BLaER1 treated with 17β-estradiol and CSF1 and Interleukin-3, amounts not matched to agents 10 nM and 100 nM (cell line): ENCODE results near the gene PCNX2.
A peak's percentile ranks its signal among the peaks of the same experiment; 100 is the strongest.

Experiments used
- H3K27ac ChIP-seq, 11 experiments: shearing (Covaris generic); formaldehyde crosslinking; 2 replicates each; pipeline ENCODE4 v1.8.1; 2022
- H3K27me3 ChIP-seq, 11 experiments: shearing (Covaris generic); formaldehyde crosslinking; 2 replicates each; pipeline ENCODE4 v1.8.1; 2022
- H3K36me3 ChIP-seq, 11 experiments: shearing (Covaris generic); formaldehyde crosslinking; 2 replicates each; pipeline ENCODE4 v1.8.1; 2022
- H3K4me1 ChIP-seq, 10 experiments: shearing (Covaris generic); formaldehyde crosslinking; 2 replicates each; pipeline ENCODE4 v1.8.1; 2022
- H3K4me2 ChIP-seq, 11 experiments: shearing (Covaris generic); formaldehyde crosslinking; 2 replicates each; pipeline ENCODE4 v1.8.1; 2022
- H3K4me3 ChIP-seq, 10 experiments: shearing (Covaris generic); formaldehyde crosslinking; 2 replicates each; pipeline ENCODE4 v1.8.1; 2022
- H3K9ac ChIP-seq, 11 experiments: shearing (Covaris generic); formaldehyde crosslinking; 2 replicates each; pipeline ENCODE4 v1.8.1; 2022
- H3K9me3 ChIP-seq, 11 experiments: shearing (Covaris generic); formaldehyde crosslinking; replicated peaks in 1 of 11; 2 replicates each; pipeline ENCODE4 v1.8.1; 2022
- H4K20me1 ChIP-seq, 11 experiments: shearing (Covaris generic); formaldehyde crosslinking; 2 replicates each; pipeline ENCODE4 v1.8.1; 2022
- Cebpa-rat ChIP-seq, 11 experiments: shearing (Covaris generic); IDR thresholded peaks; 2 replicates each; pipeline ENCODE4 v1.8.1; 2022

Gene PCNX2

DNA sequence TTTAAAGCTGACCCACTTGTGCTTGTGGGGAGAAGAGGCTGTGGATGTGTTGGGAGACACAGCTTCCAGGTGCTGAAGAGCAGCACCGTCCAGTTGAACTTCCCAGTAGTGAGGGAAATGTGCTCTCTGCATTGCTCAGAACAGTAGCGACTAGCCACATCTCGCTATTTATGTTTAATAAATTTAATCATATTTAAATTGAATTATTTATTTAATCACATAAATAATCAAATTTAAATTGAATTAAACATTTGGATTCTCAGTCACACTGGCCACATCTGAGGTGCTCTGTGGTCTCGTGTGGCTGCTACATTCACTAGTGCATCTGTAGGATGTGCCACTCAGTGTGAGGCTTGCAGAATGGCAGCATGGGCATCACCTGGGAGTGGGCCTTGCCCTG, 325.0 kb downstream of the PCNX2 start:
- no peaks in the 10 kb centered on the region for H3K27me3 ChIP-seq
- peaks cover 77 to 100% (median 92%) of the 10 kb centered on the region in 11 experiments for H3K36me3 ChIP-seq
- H3K4me3 ChIP-seq, result no peak overlapping the region
- H3K9me3 ChIP-seq, result peaks cover 14 to 28% (median 21%) of the 10 kb centered on the region in 11 experiments; a peak in 21 of 22 replicates
- no peaks in the 10 kb centered on the region for H4K20me1 ChIP-seq
- no peak for TF ChIP-seq Cebpa-rat (IDR thresholded peaks at IDR 0.05)
- H3K4me1 ChIP-seq, result peaks cover 3 to 20% (median 6%) of the 10 kb centered on the region in 10 experiments; a peak in 16 of 20 replicates
- no peak overlapping the region for H3K27ac ChIP-seq
- no peak overlapping the region for H3K4me2 ChIP-seq
- H3K9ac ChIP-seq, result no peak overlapping the region

DNA sequence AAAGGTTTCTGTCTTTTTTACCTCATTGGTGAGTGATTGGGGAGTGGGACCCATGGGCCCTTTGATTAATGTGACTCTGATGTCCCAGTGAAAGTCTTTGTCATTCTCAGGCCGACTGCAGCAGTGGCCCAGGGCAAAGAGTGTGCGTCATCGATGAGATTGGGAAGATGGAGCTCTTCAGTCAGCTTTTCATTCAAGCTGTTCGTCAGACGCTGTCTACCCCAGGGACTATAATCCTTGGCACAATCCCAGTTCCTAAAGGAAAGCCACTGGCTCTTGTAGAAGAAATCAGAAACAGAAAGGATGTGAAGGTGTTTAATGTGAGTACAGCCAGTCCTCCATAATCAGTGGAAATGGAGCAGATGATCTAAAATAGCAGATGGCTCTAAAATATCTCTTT, 325.7 kb downstream of the PCNX2 start:
- TF ChIP-seq Cebpa-rat (IDR thresholded peaks at IDR 0.05), result no peak
- no peak overlapping the region for H3K4me2 ChIP-seq
- no peak overlapping the region for H3K4me3 ChIP-seq
- peaks cover 70 to 97% (median 87%) of the 10 kb centered on the region in 11 experiments for H3K36me3 ChIP-seq
- H3K9ac ChIP-seq, result no peak overlapping the region
- H3K27ac ChIP-seq, result no peak overlapping the region
- peaks cover 14 to 28% (median 21%) of the 10 kb centered on the region in 11 experiments; a peak in 21 of 22 replicates for H3K9me3 ChIP-seq
- no peaks in the 10 kb centered on the region for H4K20me1 ChIP-seq
- H3K4me1 ChIP-seq, result peaks cover 10 to 27% (median 13%) of the 10 kb centered on the region in 10 experiments
- H3K27me3 ChIP-seq, result no peaks in the 10 kb centered on the region

DNA sequence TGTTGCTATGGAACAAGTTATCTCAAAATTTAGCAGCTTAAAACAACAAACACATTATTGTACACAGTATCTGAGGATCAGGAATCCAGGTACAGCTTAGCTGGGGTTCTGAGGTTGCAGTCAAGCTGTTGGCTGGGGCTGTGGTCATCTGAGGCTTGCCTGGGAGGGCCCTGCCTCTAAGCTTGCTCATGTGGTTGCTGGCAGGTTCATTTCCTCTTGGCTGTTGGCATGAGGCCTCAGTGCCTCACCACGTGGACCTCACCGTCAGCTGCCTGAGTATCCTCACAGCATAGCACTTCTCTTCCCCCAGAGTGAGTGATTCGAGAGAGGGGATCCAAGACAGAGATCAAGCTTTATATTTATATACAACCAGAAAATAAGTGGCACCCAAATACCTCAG, 326.6 kb downstream of the PCNX2 start:
- peaks cover 62 to 93% (median 79%) of the 10 kb centered on the region in 11 experiments for H3K36me3 ChIP-seq

DNA sequence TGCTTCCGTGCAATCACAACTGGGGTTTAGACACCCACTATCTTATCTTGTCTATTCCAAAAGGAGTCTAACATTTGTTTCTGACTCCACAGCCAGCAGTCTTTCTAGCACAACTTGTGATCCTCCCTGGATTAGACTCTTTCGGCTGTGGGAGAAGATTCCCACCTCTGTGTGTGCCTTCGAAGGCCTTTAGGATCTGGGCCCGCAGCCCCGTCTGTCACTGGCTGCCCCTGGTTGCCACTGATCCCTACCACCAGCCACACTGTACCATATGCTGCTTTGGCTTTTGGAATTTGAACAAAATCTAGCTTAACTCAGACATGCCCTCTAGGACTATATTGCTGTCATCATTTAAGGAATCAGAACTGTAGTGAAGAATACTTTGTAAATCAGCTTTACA, 327.1 kb downstream of the PCNX2 start:
- peaks cover 9 to 23% (median 13%) of the 10 kb centered on the region in 11 experiments; a peak in 20 of 22 replicates for H3K9me3 ChIP-seq
- H3K27ac ChIP-seq, result peak overlapping the region in 1 of 11 experiments; percentile 17; a peak in 1 of 22 replicates
- H3K9ac ChIP-seq, result no peak overlapping the region
- H3K27me3 ChIP-seq, result no peaks in the 10 kb centered on the region
- H4K20me1 ChIP-seq, result no peaks in the 10 kb centered on the region
- peak overlapping the region in 1 of 11 experiments; percentile 22; a peak in 2 of 22 replicates for H3K4me2 ChIP-seq
- no peak overlapping the region for H3K4me3 ChIP-seq
- H3K36me3 ChIP-seq, result peaks cover 56 to 87% (median 73%) of the 10 kb centered on the region in 11 experiments
- no peak for TF ChIP-seq Cebpa-rat (IDR thresholded peaks at IDR 0.05)
- H3K4me1 ChIP-seq, result peaks cover 20 to 40% (median 27%) of the 10 kb centered on the region in 10 experiments

More for the DNA sequence above, 326.6 kb downstream of the PCNX2 start:
- Histone ChIP-seq H3K4me1 (peaks cover 14 to 35% (median 21%) of the 10 kb centered on the region in 10 experiments), H4K20me1 (no peaks in the 10 kb centered on the region), H3K27ac (peak overlapping the region in 1 of 11 experiments; percentile 23; a peak in 2 of 22 replicates), H3K9me3 (peaks cover 14 to 28% (median 18%) of the 10 kb centered on the region in 11 experiments; a peak in 21 of 22 replicates), H3K27me3 (no peaks in the 10 kb centered on the region), H3K4me3 (no peak overlapping the region), H3K9ac (no peak overlapping the region), H3K4me2 (peak overlapping the region in 2 of 11 experiments; percentile 14 to 55; a peak in 3 of 22 replicates)
- no peak for TF ChIP-seq Cebpa-rat (IDR thresholded peaks at IDR 0.05)

DNA sequence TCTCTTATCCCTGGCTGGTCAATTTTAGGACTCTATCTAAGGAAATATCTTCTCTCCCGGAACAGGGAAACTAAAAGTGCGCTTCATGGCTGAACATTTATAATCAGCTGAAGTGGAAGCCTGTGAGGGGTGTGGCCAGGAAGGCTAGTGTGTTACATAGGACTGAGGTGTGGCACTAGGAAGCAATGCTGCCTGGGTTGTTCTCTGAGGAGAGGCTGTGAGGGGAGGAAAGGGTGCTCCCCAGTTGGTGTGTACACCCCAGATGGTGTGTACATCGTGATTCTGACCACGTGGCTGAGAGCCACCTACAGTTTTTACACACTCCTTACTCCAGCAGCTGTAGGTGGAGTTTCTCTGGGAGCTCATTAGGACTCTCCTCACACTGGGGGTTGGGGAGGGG, 328.9 kb downstream of the PCNX2 start:
- H3K36me3 ChIP-seq, result peaks cover 39 to 70% (median 56%) of the 10 kb centered on the region in 11 experiments
- H3K9ac ChIP-seq, result no peak overlapping the region
- H3K4me1 ChIP-seq, result peaks cover 29 to 57% (median 40%) of the 10 kb centered on the region in 10 experiments
- H3K27ac ChIP-seq, result no peak overlapping the region
- H3K9me3 ChIP-seq, result peaks cover 0 to 9% (median 0%) of the 10 kb centered on the region in 11 experiments; a peak in 2 of 22 replicates
- H3K27me3 ChIP-seq, result no peaks in the 10 kb centered on the region
- no peaks in the 10 kb centered on the region for H4K20me1 ChIP-seq
- H3K4me2 ChIP-seq, result no peak overlapping the region
- H3K4me3 ChIP-seq, result no peak overlapping the region
- no peak for TF ChIP-seq Cebpa-rat (IDR thresholded peaks at IDR 0.05)

DNA sequence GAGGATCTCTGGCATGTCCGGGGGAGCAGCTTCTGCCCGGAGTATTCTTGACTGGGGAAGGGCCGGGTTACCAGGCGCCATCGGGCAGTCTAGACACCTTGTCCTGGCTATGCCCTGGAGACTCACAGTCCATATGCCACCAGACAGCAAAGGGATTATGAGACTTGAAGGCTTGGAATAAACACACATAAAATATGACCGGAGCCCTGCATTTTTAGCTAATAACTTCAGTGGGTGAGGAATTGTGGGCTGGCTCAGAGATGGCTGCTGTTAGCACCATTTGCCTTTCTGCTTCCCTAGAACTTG, 329.7 kb downstream of the PCNX2 start:
- no peak for TF ChIP-seq Cebpa-rat (IDR thresholded peaks at IDR 0.05)
- H3K9ac ChIP-seq, result no peak overlapping the region
- peak overlapping the region in 6 of 11 experiments; percentile 58 to 86 (median 80); a peak in 7 of 22 replicates for H3K4me2 ChIP-seq
- H4K20me1 ChIP-seq, result no peaks in the 10 kb centered on the region
- H3K4me1 ChIP-seq, result peaks cover 29 to 57% (median 40%) of the 10 kb centered on the region in 10 experiments
- no peak overlapping the region; a peak in 1 of 22 replicates for H3K27ac ChIP-seq
- peaks cover 0 to 3% (median 0%) of the 10 kb centered on the region in 11 experiments; a peak in 1 of 22 replicates for H3K9me3 ChIP-seq
- no peaks in the 10 kb centered on the region for H3K27me3 ChIP-seq
- H3K36me3 ChIP-seq, result peaks cover 35 to 66% (median 53%) of the 10 kb centered on the region in 11 experiments
- no peak overlapping the region for H3K4me3 ChIP-seq

DNA sequence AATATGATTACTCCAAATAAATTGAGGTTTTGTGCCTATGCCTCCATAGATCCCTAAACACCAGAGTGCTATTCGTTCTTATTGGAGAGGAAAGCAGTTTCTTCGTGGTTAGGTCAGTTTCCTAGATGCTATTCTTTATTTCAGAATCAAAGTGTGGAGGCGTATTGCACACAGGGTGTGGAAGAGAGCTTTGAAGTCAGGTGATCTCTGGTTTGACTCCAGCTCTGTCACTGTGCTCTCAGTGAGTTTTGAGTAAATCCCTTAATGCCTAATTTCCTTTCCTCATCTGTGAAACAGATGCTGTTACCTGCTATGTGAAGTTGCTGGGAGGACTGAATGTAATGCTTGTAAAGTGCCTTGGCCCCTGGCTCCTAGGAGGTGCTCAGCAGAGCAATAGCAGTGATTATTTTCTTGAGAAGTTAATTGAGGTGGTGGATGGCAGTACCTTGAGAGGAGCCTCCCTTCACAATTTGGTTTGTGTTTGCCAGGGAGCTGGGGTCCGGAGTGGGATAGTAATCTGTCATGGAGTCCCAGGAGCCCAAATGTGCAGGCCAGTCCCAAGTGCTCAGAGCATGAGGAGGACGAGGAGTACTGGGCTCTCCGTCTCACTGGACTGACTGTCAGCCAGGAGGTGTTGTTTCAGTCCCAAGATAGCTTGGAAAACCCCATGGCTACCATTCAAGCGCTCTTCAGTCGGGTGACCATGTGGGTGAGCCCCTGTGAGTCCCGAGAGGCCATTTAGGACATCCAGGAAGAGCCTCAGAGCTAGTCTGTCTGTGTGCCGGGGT, 330.2 kb downstream of the PCNX2 start:
- no peak for TF ChIP-seq Cebpa-rat (IDR thresholded peaks at IDR 0.05)
- H3K36me3 ChIP-seq, result peaks cover 33 to 66% (median 50%) of the 10 kb centered on the region in 11 experiments
- peaks cover 29 to 57% (median 40%) of the 10 kb centered on the region in 10 experiments for H3K4me1 ChIP-seq
- no peak overlapping the region for H3K9ac ChIP-seq
- H3K27ac ChIP-seq, result no peak overlapping the region; a peak in 2 of 22 replicates
- H3K9me3 ChIP-seq, result no peaks in the 10 kb centered on the region
- H3K27me3 ChIP-seq, result no peaks in the 10 kb centered on the region
- H4K20me1 ChIP-seq, result no peaks in the 10 kb centered on the region
- peak overlapping the region in 8 of 11 experiments; percentile 58 to 88 (median 80); a peak in 15 of 22 replicates for H3K4me2 ChIP-seq
- H3K4me3 ChIP-seq, result no peak overlapping the region

DNA sequence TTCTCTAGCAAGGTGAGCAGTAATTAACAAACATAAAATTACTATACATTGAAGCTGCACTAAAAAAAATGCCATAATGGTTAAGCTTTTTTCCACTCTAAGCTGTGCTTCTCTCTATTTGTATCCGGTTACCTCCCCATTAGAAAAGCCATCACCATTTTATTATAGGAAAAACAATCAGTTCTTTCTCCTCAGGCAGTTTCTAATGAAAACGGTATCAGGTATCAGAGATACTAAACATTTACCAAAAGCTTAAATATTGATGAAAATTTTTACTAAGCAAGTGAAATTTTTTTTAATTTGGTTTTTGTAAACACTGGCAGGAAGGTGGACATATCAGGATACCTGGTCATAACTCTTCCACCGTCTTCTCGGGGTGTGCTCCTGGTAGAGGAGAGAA, 330.9 kb downstream of the PCNX2 start:
- no peak for TF ChIP-seq Cebpa-rat (IDR thresholded peaks at IDR 0.05)
- Histone ChIP-seq H3K4me3 (no peak overlapping the region), H3K36me3 (peaks cover 33 to 66% (median 50%) of the 10 kb centered on the region in 11 experiments), H3K9ac (no peak overlapping the region), H3K4me1 (peaks cover 29 to 57% (median 40%) of the 10 kb centered on the region in 10 experiments), H4K20me1 (no peaks in the 10 kb centered on the region), H3K9me3 (peaks cover 0 to 4% (median 0%) of the 10 kb centered on the region in 11 experiments; a peak in 5 of 22 replicates), H3K27me3 (no peaks in the 10 kb centered on the region), H3K27ac (no peak overlapping the region), H3K4me2 (peak overlapping the region in 9 of 11 experiments; percentile 58 to 88 (median 82); a peak in 13 of 22 replicates)
